Glutamatergic neuron (in vitro differentiated cells): Measurements from ENCODE around the gene EPRS1. TPM values are rescaled to one million over a fixed set of nuclear protein-coding genes. Genes with fewer than 3 reads are reported as not detected.

ENCODE experiments used
- DNase-seq: peaks from one replicate; pipeline ENCODE4 v3.0.0; 2022
- H3K27ac Mint-ChIP-seq: one replicate; pipeline ENCODE4 v1.8.0; 2020; ENCODE audit warnings: mild to moderate bottlenecking, mixed read lengths, inconsistent platforms; ENCODE audit not compliant: unreplicated experiment
- H3K27me3 Mint-ChIP-seq: one replicate; pipeline ENCODE4 v1.8.0; 2020; ENCODE audit warnings: mild to moderate bottlenecking, moderate library complexity, mixed read lengths, inconsistent platforms; ENCODE audit not compliant: unreplicated experiment
- H3K36me3 Mint-ChIP-seq: one replicate; pipeline ENCODE4 v1.8.0; 2020; ENCODE audit warnings: mild to moderate bottlenecking, mixed read lengths, inconsistent platforms; ENCODE audit not compliant: unreplicated experiment
- H3K4me1 Mint-ChIP-seq: one replicate; pipeline ENCODE4 v1.8.0; 2020; ENCODE audit warnings: mild to moderate bottlenecking, low read depth, mixed read lengths, inconsistent platforms; ENCODE audit not compliant: unreplicated experiment
- H3K4me3 Mint-ChIP-seq: one replicate; pipeline ENCODE4 v1.8.0; 2020; ENCODE audit warnings: mild to moderate bottlenecking, mixed read lengths, inconsistent platforms; ENCODE audit not compliant: unreplicated experiment
- H3K9me3 Mint-ChIP-seq: one replicate; pipeline ENCODE4 v1.8.0; 2020; ENCODE audit warnings: mild to moderate bottlenecking, moderate library complexity, mixed read lengths, inconsistent platforms; ENCODE audit not compliant: unreplicated experiment
- CTCF ChIP-seq: fragments of 200-600 bp; sonication (generic); IDR thresholded peaks from one replicate; pipeline ENCODE4 v1.5.0; 2021; ENCODE audit not compliant: partially characterized antibody, unreplicated experiment
- total RNA-seq: library from RNA; stranded (reverse); fragmentation: NEBNext Ultra II Directional; extraction: Animal tissue kit (Norgen Biotek cat#: 25700); gene quantifications from one replicate; pipeline ENCODE4 v1.2.1, GENCODE V29; 2021; ENCODE audit not compliant: unreplicated experiment

Gene EPRS1
- total RNA-seq, 1 donor from 2014 or later, result 135 TPM

DNA sequence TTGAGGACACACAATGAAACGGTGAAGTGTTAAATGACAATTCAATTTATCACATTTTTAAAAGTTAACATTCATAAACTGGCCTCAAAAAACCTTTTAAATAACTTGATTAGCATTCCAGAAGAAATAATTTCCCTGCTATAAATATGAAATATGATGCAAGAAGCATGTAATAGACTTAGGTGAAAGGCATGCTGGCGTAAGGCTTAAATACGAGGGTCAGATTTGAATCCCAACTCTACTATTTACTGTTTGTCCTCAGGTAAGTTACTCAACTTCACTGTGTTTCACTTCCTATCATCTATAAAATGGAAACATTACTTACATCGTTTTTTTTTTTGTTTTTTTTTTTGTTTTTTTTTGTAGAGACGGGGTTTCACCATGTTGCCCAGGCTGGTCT, 40.8 kb downstream of the EPRS1 start:
- Mint-ChIP-seq H3K27ac (no peak overlapping the region), H3K27me3 (no peaks in the 10 kb centered on the region), H3K4me1 (no peaks in the 10 kb centered on the region), H3K36me3 (no peaks in the 10 kb centered on the region), H3K9me3 (no peaks in the 10 kb centered on the region), H3K4me3 (no peak overlapping the region)
- DNase-seq, result no peak
- TF ChIP-seq CTCF, result no peak

- H3K9me3 Mint-ChIP-seq, result no peaks in the 10 kb centered on the region
- no peaks in the 10 kb centered on the region for H3K36me3 Mint-ChIP-seq
- H3K27me3 Mint-ChIP-seq, result no peaks in the 10 kb centered on the region
- no peak for DNase-seq
- H3K4me1 Mint-ChIP-seq, result no peaks in the 10 kb centered on the region
- H3K4me3 Mint-ChIP-seq, result no peak overlapping the region
- TF ChIP-seq CTCF, result no peak
- no peak overlapping the region for H3K27ac Mint-ChIP-seq
Measured at GRCh38 chr1:220003610-220004299, 42.5 kb downstream of the EPRS1 start.

- Mint-ChIP-seq H3K9me3 (no peaks in the 10 kb centered on the region), H3K4me3 (no peak overlapping the region), H3K27me3 (no peaks in the 10 kb centered on the region), H3K27ac (no peak overlapping the region), H3K4me1 (no peaks in the 10 kb centered on the region), H3K36me3 (no peaks in the 10 kb centered on the region)
- no peak for TF ChIP-seq CTCF
- no peak for DNase-seq
Measured at GRCh38 chr1:220003015-220003414, 43.3 kb downstream of the EPRS1 start.

DNA sequence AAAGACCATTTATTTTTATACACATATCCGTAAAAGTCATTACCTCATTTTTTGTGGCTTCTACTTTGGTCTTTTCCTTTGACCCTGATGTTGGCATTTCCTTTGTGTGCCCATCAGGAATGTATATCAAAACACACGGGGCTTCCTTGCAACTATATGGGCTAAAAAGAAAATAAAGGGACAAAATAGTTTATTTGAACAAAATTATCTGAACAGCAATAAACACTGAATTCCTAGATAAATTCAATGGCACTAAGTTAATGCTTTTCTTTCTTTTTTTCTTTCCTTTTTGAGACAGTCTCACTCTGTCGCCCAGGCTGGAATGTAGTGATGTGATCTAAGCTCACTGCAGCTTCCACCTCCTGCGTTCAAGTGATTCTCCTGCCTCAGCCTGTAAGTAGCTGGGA, 45.2 kb downstream of the EPRS1 start:
- no peaks in the 10 kb centered on the region for H3K9me3 Mint-ChIP-seq
- no peaks in the 10 kb centered on the region for H3K27me3 Mint-ChIP-seq
- no peak overlapping the region for H3K27ac Mint-ChIP-seq
- TF ChIP-seq CTCF, result no peak
- H3K36me3 Mint-ChIP-seq, result no peaks in the 10 kb centered on the region
- H3K4me1 Mint-ChIP-seq, result no peaks in the 10 kb centered on the region
- H3K4me3 Mint-ChIP-seq, result no peak overlapping the region
- DNase-seq, result no peak

GRCh38 chr1:219999821-220000220, 46.5 kb downstream of the EPRS1 start:
- Mint-ChIP-seq H3K9me3 (no peaks in the 10 kb centered on the region), H3K36me3 (no peaks in the 10 kb centered on the region), H3K27me3 (no peaks in the 10 kb centered on the region), H3K27ac (no peak overlapping the region), H3K4me1 (no peaks in the 10 kb centered on the region), H3K4me3 (no peak overlapping the region)
- no peak for DNase-seq
- no peak for TF ChIP-seq CTCF

Other genes with a start within 250 kb of the EPRS1 start
- 1.5 TPM for gene SLC30A10, start 117.9 kb downstream of the EPRS1 start, total RNA-seq
- gene BPNT1, start 43.3 kb upstream of the EPRS1 start, total RNA-seq, result 26.0 TPM
- 35.4 TPM for gene IARS2, start 47.6 kb upstream of the EPRS1 start, total RNA-seq
- 65.3 TPM for gene RAB3GAP2, start 225.9 kb upstream of the EPRS1 start, total RNA-seq